ENCODE results near the gene GPATCH4.

The GPATCH4 gene

GRCh38 chr1:156549390-156549789, 51.9 kb downstream of the GPATCH4 start:
- Histone ChIP-seq H3K27ac (ENCODE audit: insufficient read depth in 1 of 2, low read depth in 1 of 2, low read length in 2 of 2, poor library complexity in 1 of 2, severe bottlenecking in 2 of 2) (no peak overlapping the region), H3K36me3 (ENCODE audit: control insufficient read depth in 4 of 4, insufficient read depth in 4 of 4, low read length in 3 of 4) (peaks cover 14 to 62% (median 33%) of the 10 kb centered on the region in 4 experiments), H3K27me3 (replicated peaks in 2 of 5; ENCODE audit: control insufficient read depth in 4 of 5, insufficient read depth in 5 of 5, low read length in 4 of 5) (no peaks in the 10 kb centered on the region), H3K9me3 (ENCODE audit: control extremely low read depth in 1 of 5, control insufficient read depth in 4 of 5, insufficient read depth in 2 of 5, low read depth in 1 of 5, low read length in 4 of 5) (no peaks in the 10 kb centered on the region), H3K4me3 (ENCODE audit: control insufficient read depth in 1 of 7, extremely low read depth in 1 of 7, insufficient read depth in 4 of 7, low read depth in 2 of 7, low read length in 6 of 7) (no peak overlapping the region), H3K4me1 (ENCODE audit: control extremely low read depth in 1 of 4, control insufficient read depth in 4 of 4, insufficient read depth in 4 of 4, low read length in 3 of 4) (peaks cover 0 to 19% (median 5%) of the 10 kb centered on the region in 4 experiments)
- 45% methylated on average over 2 of the region's 2 CpGs for WGBS (ENCODE audit: insufficient coverage)
- CTCF ChIA-PET: interaction anchor here (0.9 to 3.7 kb wide), 11 partner anchors 10 to 164 kb away, joined by 3 to 17 read pairs (median 4); partner anchors contain the start of gene MEF2D
- peak; percentile 19 to 45 (median 42) for DNase-seq
- POLR2A ChIA-PET: no interaction called here

GRCh38 chr1:156547982-156548381, 53.3 kb downstream of the GPATCH4 start:
- WGBS (ENCODE audit: insufficient coverage): 95% methylated on average over 7 of the region's 9 CpGs
- Histone ChIP-seq H3K27me3 (replicated peaks in 2 of 5; ENCODE audit: control insufficient read depth in 4 of 5, insufficient read depth in 5 of 5, low read length in 4 of 5) (no peaks in the 10 kb centered on the region), H3K4me1 (ENCODE audit: control extremely low read depth in 1 of 4, control insufficient read depth in 4 of 4, insufficient read depth in 4 of 4, low read length in 3 of 4) (peaks cover 0 to 19% (median 7%) of the 10 kb centered on the region in 4 experiments), H3K4me3 (ENCODE audit: control insufficient read depth in 1 of 7, extremely low read depth in 1 of 7, insufficient read depth in 4 of 7, low read depth in 2 of 7, low read length in 6 of 7) (no peak overlapping the region), H3K36me3 (ENCODE audit: control insufficient read depth in 4 of 4, insufficient read depth in 4 of 4, low read length in 3 of 4) (peaks cover 11 to 62% (median 34%) of the 10 kb centered on the region in 4 experiments), H3K27ac (ENCODE audit: insufficient read depth in 1 of 2, low read depth in 1 of 2, low read length in 2 of 2, poor library complexity in 1 of 2, severe bottlenecking in 2 of 2) (no peak overlapping the region), H3K9me3 (ENCODE audit: control extremely low read depth in 1 of 5, control insufficient read depth in 4 of 5, insufficient read depth in 2 of 5, low read depth in 1 of 5, low read length in 4 of 5) (no peaks in the 10 kb centered on the region)
- POLR2A ChIA-PET: interaction anchor here (1.0 kb wide), 1 partner anchor 47 kb away, joined by 3 read pairs; no protein-coding TSS in a partner anchor
- DNase-seq: no peak
- CTCF ChIA-PET: interaction anchor here (0.9 to 3.7 kb wide), 2 partner anchors 18 to 68 kb away, joined by 3 to 17 read pairs; no protein-coding TSS in a partner anchor

GRCh38 chr1:156547434-156547833, 53.8 kb downstream of the GPATCH4 start:
- no peaks in the 10 kb centered on the region for H3K27me3 ChIP-seq (replicated peaks in 2 of 5; ENCODE audit: control insufficient read depth in 4 of 5, insufficient read depth in 5 of 5, low read length in 4 of 5)
- H3K4me3 ChIP-seq (ENCODE audit: control insufficient read depth in 1 of 7, extremely low read depth in 1 of 7, insufficient read depth in 4 of 7, low read depth in 2 of 7, low read length in 6 of 7): no peak overlapping the region
- no peak for DNase-seq
- CTCF ChIA-PET: interaction anchor here (0.9 to 3.7 kb wide), 3 partner anchors 13 to 67 kb away, joined by 3 to 17 read pairs (median 5); no protein-coding TSS in a partner anchor
- POLR2A ChIA-PET: interaction anchor here (1.0 kb wide), 1 partner anchor 46 kb away, joined by 3 read pairs; no protein-coding TSS in a partner anchor
- no peaks in the 10 kb centered on the region for H3K9me3 ChIP-seq (ENCODE audit: control extremely low read depth in 1 of 5, control insufficient read depth in 4 of 5, insufficient read depth in 2 of 5, low read depth in 1 of 5, low read length in 4 of 5)
- H3K4me1 ChIP-seq (ENCODE audit: control extremely low read depth in 1 of 4, control insufficient read depth in 4 of 4, insufficient read depth in 4 of 4, low read length in 3 of 4): peaks cover 0 to 20% (median 9%) of the 10 kb centered on the region in 4 experiments
- no CpG with 5 or more reads among the region's 4 CpGs for WGBS (ENCODE audit: insufficient coverage)
- H3K27ac ChIP-seq (ENCODE audit: insufficient read depth in 1 of 2, low read depth in 1 of 2, low read length in 2 of 2, poor library complexity in 1 of 2, severe bottlenecking in 2 of 2): no peak overlapping the region
- H3K36me3 ChIP-seq (ENCODE audit: control insufficient read depth in 4 of 4, insufficient read depth in 4 of 4, low read length in 3 of 4): peaks cover 11 to 62% (median 33%) of the 10 kb centered on the region in 4 experiments

GRCh38 chr1:156546267-156546666, 55.0 kb downstream of the GPATCH4 start:
- Histone ChIP-seq H3K36me3 (ENCODE audit: control insufficient read depth in 4 of 4, insufficient read depth in 4 of 4, low read length in 3 of 4) (peaks cover 9 to 54% (median 28%) of the 10 kb centered on the region in 4 experiments), H3K27me3 (replicated peaks in 2 of 5; ENCODE audit: control insufficient read depth in 4 of 5, insufficient read depth in 5 of 5, low read length in 4 of 5) (no peaks in the 10 kb centered on the region), H3K4me1 (ENCODE audit: control extremely low read depth in 1 of 4, control insufficient read depth in 4 of 4, insufficient read depth in 4 of 4, low read length in 3 of 4) (peaks cover 0 to 18% (median 9%) of the 10 kb centered on the region in 4 experiments), H3K27ac (ENCODE audit: insufficient read depth in 1 of 2, low read depth in 1 of 2, low read length in 2 of 2, poor library complexity in 1 of 2, severe bottlenecking in 2 of 2) (no peak overlapping the region), H3K9me3 (ENCODE audit: control extremely low read depth in 1 of 5, control insufficient read depth in 4 of 5, insufficient read depth in 2 of 5, low read depth in 1 of 5, low read length in 4 of 5) (no peaks in the 10 kb centered on the region), H3K4me3 (ENCODE audit: control insufficient read depth in 1 of 7, extremely low read depth in 1 of 7, insufficient read depth in 4 of 7, low read depth in 2 of 7, low read length in 6 of 7) (no peak overlapping the region)
- DNase-seq: no peak
- WGBS (ENCODE audit: insufficient coverage): 100% methylated on average over 1 of the region's 3 CpGs
- ChIA-PET POLR2A (no interaction called here), CTCF (interaction anchor here (1.0 to 2.2 kb wide), 2 partner anchors 11 to 65 kb away, joined by 3 to 5 read pairs; no protein-coding TSS in a partner anchor)

- H3K4me3 ChIP-seq (ENCODE audit: control insufficient read depth in 1 of 7, extremely low read depth in 1 of 7, insufficient read depth in 4 of 7, low read depth in 2 of 7, low read length in 6 of 7): no peak overlapping the region
- no peaks in the 10 kb centered on the region for H3K27me3 ChIP-seq (replicated peaks in 2 of 5; ENCODE audit: control insufficient read depth in 4 of 5, insufficient read depth in 5 of 5, low read length in 4 of 5)
- H3K9me3 ChIP-seq (ENCODE audit: control extremely low read depth in 1 of 5, control insufficient read depth in 4 of 5, insufficient read depth in 2 of 5, low read depth in 1 of 5, low read length in 4 of 5): no peaks in the 10 kb centered on the region
- H3K4me1 ChIP-seq (ENCODE audit: control extremely low read depth in 1 of 4, control insufficient read depth in 4 of 4, insufficient read depth in 4 of 4, low read length in 3 of 4): peaks cover 0 to 29% (median 17%) of the 10 kb centered on the region in 4 experiments
- ChIA-PET CTCF (no interaction called here), POLR2A (no interaction called here)
- no CpG with 5 or more reads among the region's 3 CpGs for WGBS (ENCODE audit: insufficient coverage)
- H3K27ac ChIP-seq (ENCODE audit: insufficient read depth in 1 of 2, low read depth in 1 of 2, low read length in 2 of 2, poor library complexity in 1 of 2, severe bottlenecking in 2 of 2): no peak overlapping the region
- H3K36me3 ChIP-seq (ENCODE audit: control insufficient read depth in 4 of 4, insufficient read depth in 4 of 4, low read length in 3 of 4): peaks cover 9 to 52% (median 21%) of the 10 kb centered on the region in 4 experiments
- DNase-seq: no peak
Measured at GRCh38 chr1:156544592-156545102, 56.6 kb downstream of the GPATCH4 start.

Data from common myeloid progenitor, CD34-positive (primary cell).